Measurements from ENCODE around the gene MRPS2.

GRCh38 chr9:135521608-135522095 is 21.2 kb downstream of the MRPS2 start:
- TF ChIP-seq, protein P1, sequence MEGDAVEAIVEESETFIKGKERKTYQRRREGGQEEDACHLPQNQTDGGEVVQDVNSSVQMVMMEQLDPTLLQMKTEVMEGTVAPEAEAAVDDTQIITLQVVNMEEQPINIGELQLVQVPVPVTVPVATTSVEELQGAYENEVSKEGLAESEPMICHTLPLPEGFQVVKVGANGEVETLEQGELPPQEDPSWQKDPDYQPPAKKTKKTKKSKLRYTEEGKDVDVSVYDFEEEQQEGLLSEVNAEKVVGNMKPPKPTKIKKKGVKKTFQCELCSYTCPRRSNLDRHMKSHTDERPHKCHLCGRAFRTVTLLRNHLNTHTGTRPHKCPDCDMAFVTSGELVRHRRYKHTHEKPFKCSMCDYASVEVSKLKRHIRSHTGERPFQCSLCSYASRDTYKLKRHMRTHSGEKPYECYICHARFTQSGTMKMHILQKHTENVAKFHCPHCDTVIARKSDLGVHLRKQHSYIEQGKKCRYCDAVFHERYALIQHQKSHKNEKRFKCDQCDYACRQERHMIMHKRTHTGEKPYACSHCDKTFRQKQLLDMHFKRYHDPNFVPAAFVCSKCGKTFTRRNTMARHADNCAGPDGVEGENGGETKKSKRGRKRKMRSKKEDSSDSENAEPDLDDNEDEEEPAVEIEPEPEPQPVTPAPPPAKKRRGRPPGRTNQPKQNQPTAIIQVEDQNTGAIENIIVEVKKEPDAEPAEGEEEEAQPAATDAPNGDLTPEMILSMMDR (IDR thresholded peaks at IDR 0.05): no peak
- no peak for TF ChIP-seq POLR2A (IDR thresholded peaks at IDR 0.05)
